Endothelial cell of umbilical vein (primary cell): ENCODE results near the gene LAPTM4A.

Source experiments
- CTCF ChIP-seq, 2 donors: IDR thresholded peaks; 1 replicate in 1 of 2; 2 replicates in 1 of 2; pipeline ENCODE4 v1.5.1; 2011; ENCODE audit warnings: low read length in 2 of 2, mild to moderate bottlenecking in 2 of 2, moderate library complexity in 2 of 2, control low read depth in 1 of 2, inconsistent platforms in 1 of 2, low read depth in 1 of 2; ENCODE audit not compliant: insufficient read depth in 1 of 2; ENCODE audit errors: extremely low read depth in 1 of 2
- EZH2 ChIP-seq: IDR thresholded peaks from 2 replicates; pipeline ENCODE4 v1.6.1; 2012; ENCODE audit warnings: borderline replicate concordance, low read depth, mild to moderate bottlenecking, moderate library complexity, low read length, inconsistent platforms; ENCODE audit not compliant: severe bottlenecking
- FOS ChIP-seq: IDR thresholded peaks from 2 replicates; pipeline ENCODE4 v1.6.1; 2011; ENCODE audit warnings: mild to moderate bottlenecking, low read length, moderate library complexity, borderline replicate concordance; ENCODE audit not compliant: insufficient read depth
- MAX ChIP-seq: IDR thresholded peaks from 2 replicates; pipeline ENCODE4 v1.6.1; 2011; ENCODE audit not compliant: insufficient read depth, insufficient read length
- MYC ChIP-seq: IDR thresholded peaks from one replicate; pipeline ENCODE4 v1.6.1; 2011; ENCODE audit warnings: mild to moderate bottlenecking, low read depth, low read length
- POLR2A ChIP-seq: IDR thresholded peaks from 2 replicates; pipeline ENCODE4 v1.6.1; 2012; ENCODE audit warnings: low read depth, mild to moderate bottlenecking, control low read depth, low read length
- POLR2AphosphoS5 ChIP-seq: IDR thresholded peaks from 2 replicates; pipeline ENCODE4 v1.6.1; 2012; ENCODE audit warnings: low read depth, mild to moderate bottlenecking, control low read depth, low read length, moderate library complexity; ENCODE audit not compliant: insufficient read depth

- TF ChIP-seq CTCF (IDR thresholded peaks at IDR 0.05; ENCODE audit: extremely low read depth in 1 of 2, insufficient read depth in 1 of 2, low read depth in 1 of 2, low read length in 2 of 2) = no peak
- no peak for TF ChIP-seq POLR2A
- no peak for TF ChIP-seq MAX
- TF ChIP-seq EZH2 = no peak
- no peak for TF ChIP-seq POLR2AphosphoS5
- TF ChIP-seq MYC = no peak
- peak; percentile 88 for TF ChIP-seq FOS
Observed at GRCh38 chr2:20027705-20028434, 23.6 kb downstream of the LAPTM4A start.
